ENCODE results near the gene AARS2. TPM values are rescaled to one million over a fixed set of nuclear protein-coding genes. Genes with fewer than 3 reads are reported as not detected.

The AARS2 gene
- total and polyA plus RNA-seq, 11 donors, result 4.1 to 9.8 (median 7.6) TPM

DNA sequence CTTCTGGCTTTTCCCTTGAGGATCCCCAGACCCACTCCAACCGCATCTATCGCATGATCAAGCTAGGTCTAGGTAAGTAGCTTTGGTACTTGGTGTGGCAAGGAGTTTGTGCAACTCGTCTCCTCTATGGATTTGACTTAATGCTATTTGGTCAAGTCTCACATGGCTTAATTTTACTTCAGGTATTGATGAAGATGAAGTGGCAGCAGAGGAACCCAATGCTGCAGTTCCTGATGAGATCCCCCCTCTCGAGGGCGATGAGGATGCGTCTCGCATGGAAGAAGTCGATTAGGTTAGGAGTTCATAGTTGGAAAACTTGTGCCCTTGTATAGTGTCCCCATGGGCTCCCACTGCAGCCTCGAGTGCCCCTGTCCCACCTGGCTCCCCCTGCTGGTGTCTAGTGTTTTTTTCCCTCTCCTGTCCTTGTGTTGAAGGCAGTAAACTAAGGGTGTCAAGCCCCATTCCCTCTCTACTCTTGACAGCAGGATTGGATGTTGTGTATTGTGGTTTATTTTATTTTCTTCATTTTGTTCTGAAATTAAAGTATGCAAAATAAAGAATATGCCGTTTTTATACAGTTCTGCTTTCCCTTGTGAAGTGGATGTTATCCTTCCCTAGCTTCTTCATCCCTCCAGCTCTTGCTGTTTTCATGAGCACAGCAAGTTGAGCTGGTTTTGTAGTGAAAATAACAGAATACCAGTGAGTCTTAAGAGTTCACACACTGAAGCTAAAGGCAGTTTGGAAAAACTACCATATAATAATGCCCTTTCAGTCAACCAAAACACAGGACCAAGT lies 59.6 kb downstream of the AARS2 start:
- WGBS, 4 donors, result 68 to 74% (median 69%) methylated on average over 10 of the region's 10 CpGs
- ATAC-seq (no peak), DNase-seq (no peak)
- Histone ChIP-seq H3K36me3 (peaks cover 7 to 81% (median 73%) of the 10 kb centered on the region in 9 donors), H3K27me3 (no peaks in the 10 kb centered on the region), H3K27ac (no peak overlapping the region), H3K9me3 (no peaks in the 10 kb centered on the region), H3K4me3 (no peak overlapping the region), H3K4me1 (peaks cover 8 to 83% (median 48%) of the 10 kb centered on the region in 12 donors)
- intact Hi-C loops (cut with DNase I), result loop anchor here in 2 of 10 donors (10.0 kb wide), 1 partner anchor 159 kb away; no protein-coding TSS in a partner anchor
- TF ChIP-seq POLR2A (IDR thresholded peaks at IDR 0.05), result no peak
- TF ChIP-seq, protein P1, sequence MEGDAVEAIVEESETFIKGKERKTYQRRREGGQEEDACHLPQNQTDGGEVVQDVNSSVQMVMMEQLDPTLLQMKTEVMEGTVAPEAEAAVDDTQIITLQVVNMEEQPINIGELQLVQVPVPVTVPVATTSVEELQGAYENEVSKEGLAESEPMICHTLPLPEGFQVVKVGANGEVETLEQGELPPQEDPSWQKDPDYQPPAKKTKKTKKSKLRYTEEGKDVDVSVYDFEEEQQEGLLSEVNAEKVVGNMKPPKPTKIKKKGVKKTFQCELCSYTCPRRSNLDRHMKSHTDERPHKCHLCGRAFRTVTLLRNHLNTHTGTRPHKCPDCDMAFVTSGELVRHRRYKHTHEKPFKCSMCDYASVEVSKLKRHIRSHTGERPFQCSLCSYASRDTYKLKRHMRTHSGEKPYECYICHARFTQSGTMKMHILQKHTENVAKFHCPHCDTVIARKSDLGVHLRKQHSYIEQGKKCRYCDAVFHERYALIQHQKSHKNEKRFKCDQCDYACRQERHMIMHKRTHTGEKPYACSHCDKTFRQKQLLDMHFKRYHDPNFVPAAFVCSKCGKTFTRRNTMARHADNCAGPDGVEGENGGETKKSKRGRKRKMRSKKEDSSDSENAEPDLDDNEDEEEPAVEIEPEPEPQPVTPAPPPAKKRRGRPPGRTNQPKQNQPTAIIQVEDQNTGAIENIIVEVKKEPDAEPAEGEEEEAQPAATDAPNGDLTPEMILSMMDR (IDR thresholded peaks at IDR 0.05), result peak in 11 of 12 donors; percentile 12 to 47 (median 33)

DNA sequence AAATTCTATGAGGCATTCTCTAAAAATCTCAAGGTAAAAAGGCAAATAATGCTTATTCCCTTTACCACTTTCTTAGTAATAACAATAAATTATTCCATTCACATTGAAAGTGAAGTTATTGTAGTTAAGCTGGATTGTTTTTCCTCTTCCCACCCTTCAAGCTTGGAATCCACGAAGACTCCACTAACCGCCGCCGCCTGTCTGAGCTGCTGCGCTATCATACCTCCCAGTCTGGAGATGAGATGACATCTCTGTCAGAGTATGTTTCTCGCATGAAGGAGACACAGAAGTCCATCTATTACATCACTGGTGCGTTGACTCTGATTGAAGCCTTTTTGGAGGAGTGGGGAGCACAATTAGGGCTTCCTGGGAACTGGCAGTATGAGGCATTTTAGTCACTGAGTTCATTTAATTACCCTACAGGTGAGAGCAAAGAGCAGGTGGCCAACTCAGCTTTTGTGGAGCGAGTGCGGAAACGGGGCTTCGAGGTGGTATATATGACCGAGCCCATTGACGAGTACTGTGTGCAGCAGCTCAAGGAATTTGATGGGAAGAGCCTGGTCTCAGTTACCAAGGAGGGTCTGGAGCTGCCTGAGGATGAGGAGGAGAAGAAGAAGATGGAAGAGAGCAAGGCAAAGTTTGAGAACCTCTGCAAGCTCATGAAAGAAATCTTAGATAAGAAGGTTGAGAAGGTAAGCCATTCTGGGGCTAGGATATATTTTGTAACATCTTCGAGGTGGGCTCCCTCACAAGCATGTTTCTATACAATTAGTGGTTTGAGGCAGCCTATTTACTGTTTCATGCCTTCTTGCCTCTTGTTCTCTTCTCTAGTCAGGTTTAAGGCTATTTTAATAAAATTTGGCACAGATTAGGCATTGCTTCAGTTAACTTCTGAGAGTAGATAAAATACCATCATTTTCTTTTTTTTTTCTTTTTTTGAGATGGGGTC lies 61.3 kb downstream of the AARS2 start:
- H3K9me3 ChIP-seq, result no peaks in the 10 kb centered on the region
- no peak for DNase-seq
- TF ChIP-seq, protein P1 (IDR thresholded peaks at IDR 0.05), result no peak
- TF ChIP-seq POLR2A (IDR thresholded peaks at IDR 0.05), result no peak
- H3K36me3 ChIP-seq, result peaks cover 7 to 84% (median 73%) of the 10 kb centered on the region in 9 donors
- no peak overlapping the region for H3K27ac ChIP-seq
- WGBS, 4 donors, result 89 to 93% (median 92%) methylated on average over 14 of the region's 14 CpGs
- intact Hi-C loops (cut with DNase I), result loop anchor here in 2 of 10 donors (10.0 kb wide), 1 partner anchor 157 kb away; no protein-coding TSS in a partner anchor
- ATAC-seq, result no peak
- no peak overlapping the region for H3K4me3 ChIP-seq
- peaks cover 6 to 82% (median 46%) of the 10 kb centered on the region in 12 donors for H3K4me1 ChIP-seq
- no peaks in the 10 kb centered on the region for H3K27me3 ChIP-seq

DNA sequence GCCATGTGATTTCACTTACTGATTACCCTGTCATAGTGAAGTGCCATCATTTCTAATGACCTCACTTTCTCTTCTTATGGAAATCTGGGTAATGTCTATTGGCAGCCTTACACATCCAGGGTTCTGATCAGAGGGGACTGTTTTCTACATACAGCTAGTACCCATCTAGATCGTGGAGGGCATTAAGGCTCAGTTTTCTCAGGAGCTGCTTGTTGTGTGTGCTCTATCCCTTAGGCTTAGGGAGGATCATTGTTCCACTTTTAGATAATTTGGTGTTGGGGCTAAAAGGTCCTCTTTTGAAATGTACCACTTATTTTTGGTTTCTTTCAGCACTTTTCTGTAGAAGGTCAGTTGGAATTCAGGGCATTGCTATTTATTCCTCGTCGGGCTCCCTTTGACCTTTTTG lies 62.4 kb downstream of the AARS2 start:
- intact Hi-C loops (cut with DNase I), result loop anchor here in 2 of 10 donors (10.0 kb wide), 1 partner anchor 156 kb away; no protein-coding TSS in a partner anchor
- peaks cover 7 to 78% (median 72%) of the 10 kb centered on the region in 9 donors for H3K36me3 ChIP-seq
- WGBS, 4 donors, result 67 to 72% (median 70%) methylated on average over 3 of the region's 3 CpGs

More for the DNA sequence above, 62.4 kb downstream of the AARS2 start:
- no peaks in the 10 kb centered on the region for H3K27me3 ChIP-seq
- no peak overlapping the region for H3K4me3 ChIP-seq
- peaks cover 0 to 75% (median 41%) of the 10 kb centered on the region in 12 donors for H3K4me1 ChIP-seq
- TF ChIP-seq POLR2A (IDR thresholded peaks at IDR 0.05), result no peak
- TF ChIP-seq, protein P1 (IDR thresholded peaks at IDR 0.05), result no peak
- H3K9me3 ChIP-seq, result no peaks in the 10 kb centered on the region
- ATAC-seq (no peak), DNase-seq (no peak)
- H3K27ac ChIP-seq, result no peak overlapping the region
